22Rv1 (cell line): ENCODE data around the gene SMIM44.

Source experiments
- CTCF ChIP-seq: fragments of 450-650 bp; IDR thresholded peaks from 2 replicates; pipeline ENCODE4 v1.5.1; 2017; ENCODE audit warnings: mild to moderate bottlenecking
- ZFX ChIP-seq: fragments of 450-650 bp; IDR thresholded peaks from 2 replicates; pipeline ENCODE4 v1.6.1; 2017; ENCODE audit warnings: antibody characterized with exemption, borderline replicate concordance

GRCh38 chr19:3481241-3482090 lies 1.8 kb downstream of the SMIM44 start:
- no peak for TF ChIP-seq CTCF
- TF ChIP-seq ZFX: no peak
